Measurements from ENCODE around the gene EDDM13. TPM values are rescaled to one million over a fixed set of nuclear protein-coding genes. Genes with fewer than 3 reads are reported as not detected.

The EDDM13 gene
- total RNA-seq, 1 donor from 2014 or later = not detected

- Histone ChIP-seq H3K4me3 (no peak overlapping the region), H4K20me1 (ENCODE audit: low read depth) (no peaks in the 10 kb centered on the region), H3K36me3 (no peaks in the 10 kb centered on the region), H3K27me3 (no peaks in the 10 kb centered on the region), H3K79me2 (ENCODE audit: low read depth) (no peaks in the 10 kb centered on the region), H2AFZ (replicated peaks) (no peak overlapping the region), H3K9ac (no peak overlapping the region), H3K9me3 (ENCODE audit: low read depth) (no peaks in the 10 kb centered on the region), H3K4me1 (peaks cover 19% of the 10 kb centered on the region), H3F3A (ENCODE audit: low read depth) (peaks cover 17% of the 10 kb centered on the region), H3K4me2 (no peak overlapping the region), H3K27ac (no peak overlapping the region)
- H3K4me1 Mint-ChIP-seq = peaks cover 13% of the 10 kb centered on the region
- no peak overlapping the region for H3K27ac Mint-ChIP-seq
- peaks cover 6% of the 10 kb centered on the region for H3K9me3 Mint-ChIP-seq
- peaks cover 29% of the 10 kb centered on the region for H3K36me3 Mint-ChIP-seq
- peaks cover 8% of the 10 kb centered on the region for H3K27me3 Mint-ChIP-seq (ENCODE audit: insufficient read depth, low read depth)
- TF ChIP-seq, protein P1, sequence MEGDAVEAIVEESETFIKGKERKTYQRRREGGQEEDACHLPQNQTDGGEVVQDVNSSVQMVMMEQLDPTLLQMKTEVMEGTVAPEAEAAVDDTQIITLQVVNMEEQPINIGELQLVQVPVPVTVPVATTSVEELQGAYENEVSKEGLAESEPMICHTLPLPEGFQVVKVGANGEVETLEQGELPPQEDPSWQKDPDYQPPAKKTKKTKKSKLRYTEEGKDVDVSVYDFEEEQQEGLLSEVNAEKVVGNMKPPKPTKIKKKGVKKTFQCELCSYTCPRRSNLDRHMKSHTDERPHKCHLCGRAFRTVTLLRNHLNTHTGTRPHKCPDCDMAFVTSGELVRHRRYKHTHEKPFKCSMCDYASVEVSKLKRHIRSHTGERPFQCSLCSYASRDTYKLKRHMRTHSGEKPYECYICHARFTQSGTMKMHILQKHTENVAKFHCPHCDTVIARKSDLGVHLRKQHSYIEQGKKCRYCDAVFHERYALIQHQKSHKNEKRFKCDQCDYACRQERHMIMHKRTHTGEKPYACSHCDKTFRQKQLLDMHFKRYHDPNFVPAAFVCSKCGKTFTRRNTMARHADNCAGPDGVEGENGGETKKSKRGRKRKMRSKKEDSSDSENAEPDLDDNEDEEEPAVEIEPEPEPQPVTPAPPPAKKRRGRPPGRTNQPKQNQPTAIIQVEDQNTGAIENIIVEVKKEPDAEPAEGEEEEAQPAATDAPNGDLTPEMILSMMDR (IDR thresholded peaks at IDR 0.05) = no peak
- TF ChIP-seq EZH2 (IDR thresholded peaks at IDR 0.05) (no peak), EZH2phosphoT487 (IDR thresholded peaks at IDR 0.05) (no peak)
- no peak overlapping the region for H3K4me3 Mint-ChIP-seq
- no peak for DNase-seq (ENCODE audit: low spot score)
Observed at GRCh38 chr19:56291867-56292266, 19.3 kb downstream of the EDDM13 start.

- Mint-ChIP-seq H3K4me1 (peaks cover 13% of the 10 kb centered on the region), H3K9me3 (peaks cover 4% of the 10 kb centered on the region), H3K36me3 (peaks cover 22% of the 10 kb centered on the region), H3K27me3 (ENCODE audit: insufficient read depth, low read depth) (peaks cover 8% of the 10 kb centered on the region), H3K4me3 (no peak overlapping the region), H3K27ac (no peak overlapping the region)
- Histone ChIP-seq H3K9ac (no peak overlapping the region), H3F3A (ENCODE audit: low read depth) (peaks cover 17% of the 10 kb centered on the region), H3K4me1 (peaks cover 19% of the 10 kb centered on the region), H3K4me3 (no peak overlapping the region), H3K4me2 (no peak overlapping the region), H2AFZ (replicated peaks) (no peak overlapping the region), H3K79me2 (ENCODE audit: low read depth) (no peaks in the 10 kb centered on the region), H3K9me3 (ENCODE audit: low read depth) (no peaks in the 10 kb centered on the region), H4K20me1 (ENCODE audit: low read depth) (no peaks in the 10 kb centered on the region), H3K27ac (peak overlapping the region; percentile 71), H3K36me3 (no peaks in the 10 kb centered on the region), H3K27me3 (no peaks in the 10 kb centered on the region)
- peak; percentile 28 for DNase-seq (ENCODE audit: low spot score)
- TF ChIP-seq, protein P1 (IDR thresholded peaks at IDR 0.05) = no peak
- TF ChIP-seq EZH2phosphoT487 (IDR thresholded peaks at IDR 0.05) = no peak
- no peak for TF ChIP-seq EZH2 (IDR thresholded peaks at IDR 0.05)
Observed at GRCh38 chr19:56294549-56294948, 22.0 kb downstream of the EDDM13 start.

DNA sequence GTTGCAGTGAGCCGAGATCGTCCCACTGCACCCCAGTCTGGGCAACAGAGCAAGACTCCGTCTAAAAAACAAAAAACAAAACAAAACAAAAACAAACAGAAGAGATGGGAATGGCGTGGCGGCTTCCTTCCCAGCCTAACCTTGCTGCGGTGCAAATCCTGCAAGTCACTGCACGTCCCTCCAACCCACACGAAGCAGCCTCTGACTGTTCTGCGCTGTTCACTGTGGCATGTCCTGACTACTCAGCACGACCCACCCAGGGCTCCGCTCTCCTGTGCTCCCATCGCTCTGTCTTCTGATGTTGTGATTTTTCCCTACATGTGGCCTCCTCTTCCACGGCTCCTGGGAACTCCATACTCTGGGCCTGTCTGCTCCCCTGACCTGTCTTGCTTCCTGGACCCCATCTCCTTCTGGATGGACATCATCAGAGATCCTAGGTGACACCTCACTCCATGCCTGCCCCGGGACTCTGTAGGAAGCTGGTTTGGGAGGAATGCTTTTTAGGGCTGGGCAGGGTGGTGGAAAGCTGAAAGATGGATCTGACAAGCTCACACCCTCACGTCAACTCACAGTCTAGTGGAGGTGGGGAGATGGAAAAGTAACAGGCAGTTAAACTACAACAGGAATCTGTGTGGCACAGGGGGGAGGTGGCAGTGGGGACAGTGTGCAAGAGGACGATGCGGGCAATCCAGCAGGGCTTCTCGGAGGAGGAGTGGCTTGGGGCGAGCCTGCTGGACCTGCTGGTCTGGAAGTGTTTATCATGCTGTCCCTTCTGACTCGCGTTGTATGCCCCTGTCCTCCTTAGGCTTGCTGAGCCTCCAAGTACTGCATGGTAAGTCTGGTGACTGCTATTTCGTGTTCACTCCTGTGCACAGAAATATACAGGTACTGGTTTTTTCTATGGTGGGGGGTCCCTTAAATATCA, 23.2 kb downstream of the EDDM13 start:
- no peak overlapping the region for H3K4me3 Mint-ChIP-seq

More for the DNA sequence above, 23.2 kb downstream of the EDDM13 start:
- Histone ChIP-seq H4K20me1 (ENCODE audit: low read depth) (no peaks in the 10 kb centered on the region), H3K4me2 (no peak overlapping the region), H3K27me3 (no peaks in the 10 kb centered on the region), H3F3A (ENCODE audit: low read depth) (peaks cover 17% of the 10 kb centered on the region), H3K4me1 (peaks cover 19% of the 10 kb centered on the region), H3K36me3 (no peaks in the 10 kb centered on the region), H3K79me2 (ENCODE audit: low read depth) (no peaks in the 10 kb centered on the region), H2AFZ (replicated peaks) (no peak overlapping the region), H3K9me3 (ENCODE audit: low read depth) (no peaks in the 10 kb centered on the region), H3K27ac (no peak overlapping the region), H3K9ac (no peak overlapping the region), H3K4me3 (no peak overlapping the region)
- Mint-ChIP-seq H3K27ac (peak overlapping the region; percentile 1), H3K9me3 (peaks cover 4% of the 10 kb centered on the region), H3K36me3 (peaks cover 22% of the 10 kb centered on the region), H3K4me1 (peaks cover 13% of the 10 kb centered on the region), H3K27me3 (ENCODE audit: insufficient read depth, low read depth) (peaks cover 8% of the 10 kb centered on the region)
- TF ChIP-seq, protein P1 (IDR thresholded peaks at IDR 0.05) = no peak
- TF ChIP-seq EZH2phosphoT487 (IDR thresholded peaks at IDR 0.05) (no peak), EZH2 (IDR thresholded peaks at IDR 0.05) (no peak)
- no peak for DNase-seq (ENCODE audit: low spot score)
